Upper lobe of right lung (tissue), 1 donor: ENCODE measurements around the gene POU3F1. TPM values are rescaled to one million over a fixed set of nuclear protein-coding genes. Genes with fewer than 3 reads are reported as not detected.

Source experiments
- ATAC-seq: fragments of 200-7000 bp; cut with Tn5 transposase; one replicate; pipeline ENCODE4 v1.9.1; 2020; ENCODE audit warnings: mild to moderate bottlenecking, moderate library complexity
- DNase-seq: peaks from one replicate; pipeline ENCODE4 v3.0.0-alpha.2; 2020
- H3K27ac ChIP-seq: fragments of 200-600 bp; one replicate; pipeline ENCODE4 v1.8.0; 2022
- H3K27me3 ChIP-seq: fragments of 200-600 bp; one replicate; pipeline ENCODE4 v1.8.0; 2022; ENCODE audit warnings: mild to moderate bottlenecking
- H3K36me3 ChIP-seq: fragments of 200-600 bp; one replicate; pipeline ENCODE4 v1.8.0; 2022
- H3K4me1 ChIP-seq: fragments of 200-600 bp; one replicate; pipeline ENCODE4 v1.8.0; 2022
- H3K4me3 ChIP-seq: fragments of 200-600 bp; one replicate; pipeline ENCODE4 v1.8.0; 2022; ENCODE audit warnings: mild to moderate bottlenecking
- H3K9me3 ChIP-seq: fragments of 200-600 bp; one replicate; pipeline ENCODE4 v1.8.0; 2022
- CTCF ChIP-seq: fragments of 200-600 bp; IDR thresholded peaks from one replicate; pipeline ENCODE4 v1.8.0; 2022; ENCODE audit warnings: antibody characterized with exemption
- intact Hi-C: fragments of 100-400 bp; cut with DNase I; formaldehyde crosslinking; loops from one replicate; pipeline ENCODE4 v1.11.0; 2022
- total RNA-seq: library from RNA; stranded (reverse); fragmentation: NEBNext Ultra II Directional; extraction: Animal tissue kit (Norgen Biotek cat#: 25700); gene quantifications from one replicate; pipeline ENCODE4 v1.2.1, GENCODE V29; 2021
- donor health status: DM: no; HTN: yes; CAD: no; lungs with severe emphysema.

POU3F1 gene
- total RNA-seq, 1 donor from 2014 or later: not detected

- no peak for TF ChIP-seq CTCF
- Histone ChIP-seq H3K4me1 (no peaks in the 10 kb centered on the region), H3K27ac (no peak overlapping the region), H3K27me3 (peaks cover 5% of the 10 kb centered on the region), H3K36me3 (no peaks in the 10 kb centered on the region), H3K9me3 (no peaks in the 10 kb centered on the region), H3K4me3 (no peak overlapping the region)
- DNase-seq: no peak
- intact Hi-C loops: no loop called here
- ATAC-seq: no peak
These were observed 44.2 kb upstream of the POU3F1 start for GRCh38 chr1:38090796-38091195.

GRCh38 chr1:38089712-38090360 lies 43.2 kb upstream of the POU3F1 start:
- Histone ChIP-seq H3K9me3 (no peaks in the 10 kb centered on the region), H3K4me3 (no peak overlapping the region), H3K4me1 (no peaks in the 10 kb centered on the region), H3K27ac (no peak overlapping the region), H3K27me3 (peaks cover 5% of the 10 kb centered on the region), H3K36me3 (no peaks in the 10 kb centered on the region)
- no peak for TF ChIP-seq CTCF
- intact Hi-C loops: no loop called here
- no peak for ATAC-seq
- no peak for DNase-seq

- Histone ChIP-seq H3K4me1 (no peaks in the 10 kb centered on the region), H3K27me3 (no peaks in the 10 kb centered on the region), H3K36me3 (no peaks in the 10 kb centered on the region), H3K9me3 (no peaks in the 10 kb centered on the region), H3K4me3 (no peak overlapping the region), H3K27ac (no peak overlapping the region)
- intact Hi-C loops: no loop called here
- no peak for TF ChIP-seq CTCF
- ATAC-seq: no peak
- DNase-seq: no peak
These were observed 42.2 kb upstream of the POU3F1 start for GRCh38 chr1:38088791-38089190.

- DNase-seq (no peak), ATAC-seq (no peak)
- Histone ChIP-seq H3K9me3 (no peaks in the 10 kb centered on the region), H3K27me3 (no peaks in the 10 kb centered on the region), H3K4me1 (no peaks in the 10 kb centered on the region), H3K36me3 (no peaks in the 10 kb centered on the region), H3K27ac (no peak overlapping the region), H3K4me3 (no peak overlapping the region)
- intact Hi-C loops: no loop called here
- no peak for TF ChIP-seq CTCF
These were observed 41.8 kb upstream of the POU3F1 start for GRCh38 chr1:38088366-38088765.

- ATAC-seq (no peak), DNase-seq (no peak)
- TF ChIP-seq CTCF: no peak
- H3K4me3 ChIP-seq: no peak overlapping the region
- H3K9me3 ChIP-seq: no peaks in the 10 kb centered on the region
- H3K27ac ChIP-seq: no peak overlapping the region
- no peaks in the 10 kb centered on the region for H3K36me3 ChIP-seq
- intact Hi-C loops: no loop called here
- no peaks in the 10 kb centered on the region for H3K4me1 ChIP-seq
- H3K27me3 ChIP-seq: no peaks in the 10 kb centered on the region
These were observed 41.1 kb upstream of the POU3F1 start for GRCh38 chr1:38087676-38088075.
